ENCODE data around the gene MRPL39. TPM values are rescaled to one million over a fixed set of nuclear protein-coding genes. Genes with fewer than 3 reads are reported as not detected.

Gene MRPL39
- total RNA-seq (ENCODE audit: low replicate concordance) = 10.3 and 28.0 TPM in 2 replicates

GRCh38 chr21:25607151-25608043, at the start of gene MRPL39:
Gene MRPL39 (minus strand): TSS chr21:25607481. CDS start chr21:25607475, 6 bp downstream.

DNA sequence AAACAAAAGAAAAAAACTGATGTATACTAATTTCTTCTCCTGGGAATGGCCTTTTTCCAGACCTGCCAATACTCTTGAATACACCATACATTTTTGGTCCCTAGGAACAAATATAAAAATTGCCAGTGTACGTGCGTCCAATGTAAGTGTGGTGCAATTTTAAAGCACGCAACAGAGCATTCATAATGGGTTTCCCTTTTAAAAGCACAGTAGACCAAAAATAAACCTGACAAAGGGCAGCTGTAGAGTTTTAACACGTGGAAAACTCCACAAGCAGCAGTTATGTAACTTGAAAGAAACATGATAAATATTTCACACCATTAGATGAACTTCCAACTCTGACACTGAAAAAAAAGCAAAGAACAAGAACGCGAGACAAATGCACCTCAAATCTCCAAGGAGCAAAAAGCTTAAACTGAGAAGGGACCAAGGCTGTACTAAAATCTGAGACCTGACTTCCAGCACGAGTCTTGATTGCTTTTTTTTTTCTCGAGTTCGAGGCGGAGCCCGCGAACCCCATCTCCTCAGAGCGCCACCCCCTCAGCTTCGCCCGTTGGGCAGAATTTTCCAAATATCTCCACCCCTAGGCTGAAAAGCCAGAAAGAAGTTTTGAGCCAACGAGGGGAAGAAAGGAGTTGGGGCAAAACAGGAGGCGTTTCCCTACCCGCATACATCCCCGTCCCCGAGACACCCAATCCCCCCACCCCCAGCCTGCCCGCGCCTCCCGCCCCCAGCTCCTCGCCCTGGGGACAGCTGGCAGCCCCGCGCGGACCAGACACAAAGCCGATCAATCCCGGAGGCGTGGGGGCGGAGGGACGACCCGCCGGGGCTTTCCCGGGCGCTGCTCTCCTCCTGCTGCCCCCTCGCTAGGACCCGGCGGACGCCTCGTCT, 31.6 kb upstream of the MRPL39 start, which contains the start of gene JAM2:
JAM2 (plus strand) TSS at position 599 of the 891 bp plus-strand sequence. CDS start 564 bp downstream, outside the sequence.

Other genes with a start within 250 kb of the MRPL39 start
- gene JAM2, start 31.8 kb upstream of the MRPL39 start, total RNA-seq (ENCODE audit: low replicate concordance) = 0.15 and 0.35 TPM in 2 replicates
- 12.6 and 56.7 TPM in 2 replicates for gene ATP5PF, start 127.4 kb upstream of the MRPL39 start, total RNA-seq (ENCODE audit: low replicate concordance)
- 11.2 and 18.3 TPM in 2 replicates for gene GABPA, start 127.5 kb upstream of the MRPL39 start, total RNA-seq (ENCODE audit: low replicate concordance)

All from smooth muscle cell of the coronary artery (primary cell).